ENCODE results near the gene POLR1A.

- TF ChIP-seq EZH2phosphoT487 (IDR thresholded peaks at IDR 0.05; ENCODE audit: low read depth, severe bottlenecking, unreplicated experiment) (no peak), CTCF (IDR thresholded peaks at IDR 0.05; ENCODE audit: poor library complexity) (no peak), EZH2 (IDR thresholded peaks at IDR 0.05; ENCODE audit: borderline replicate concordance) (no peak)
These were observed 99.2 kb downstream of the POLR1A start for GRCh38 chr2:86006524-86006923.
